Effector memory CD8-positive, alpha-beta T cell (primary cell): Measurements from ENCODE around the gene GSPT1.
"Not testable (repeated sequence)": the region's sequence is repeated elsewhere in the genome, so short reads cannot be mapped to it uniquely, and the experiment has no call there.

Experiments used
- ATAC-seq: fragments of 150-1000 bp; cut with Tn5 transposase; replicated peaks from 2 replicates; pipeline ENCODE4 v1.10.0; 2021; ENCODE audit warnings: mild to moderate bottlenecking, moderate library complexity
- DNase-seq, 3 experiments: peaks; one replicate each; pipeline ENCODE4 v3.0.0; 2021
- H3K27ac Mint-ChIP-seq, 2 donors: one replicate each; pipeline ENCODE4 v1.8.0; 2022; ENCODE audit warnings: mild to moderate bottlenecking in 2 of 2, mixed read lengths in 2 of 2, moderate library complexity in 2 of 2
- H3K27me3 Mint-ChIP-seq, 2 donors: one replicate each; pipeline ENCODE4 v1.8.0; 2022; ENCODE audit warnings: mixed read lengths in 2 of 2
- H3K36me3 Mint-ChIP-seq: one replicate; pipeline ENCODE4 v1.8.0; 2022; ENCODE audit warnings: mild to moderate bottlenecking, moderate library complexity, mixed read lengths; ENCODE audit not compliant: insufficient read depth
- H3K4me1 Mint-ChIP-seq, 2 donors: one replicate each; pipeline ENCODE4 v1.8.0; 2022; ENCODE audit warnings: low read depth in 2 of 2, mixed read lengths in 2 of 2
- H3K4me3 Mint-ChIP-seq, 2 donors: one replicate each; pipeline ENCODE4 v1.8.0; 2022; ENCODE audit warnings: mild to moderate bottlenecking in 2 of 2, mixed read lengths in 2 of 2, moderate library complexity in 2 of 2
- H3K9me3 Mint-ChIP-seq, 2 donors: one replicate each; pipeline ENCODE4 v1.8.0; 2022; ENCODE audit warnings: mixed read lengths in 2 of 2

GSPT1 gene

GRCh38 chr16:11941945-11942344 is 26.2 kb upstream of the GSPT1 start, which contains the start of gene NPIPB2:
NPIPB2 (minus strand) TSS chr16:11942045; CDS start chr16:11942045, 0 bp downstream.
- H3K4me3 Mint-ChIP-seq, H3K4me1 Mint-ChIP-seq, ATAC-seq, H3K27ac Mint-ChIP-seq, DNase-seq, H3K9me3 Mint-ChIP-seq, H3K27me3 Mint-ChIP-seq, H3K36me3 Mint-ChIP-seq: not testable (repeated sequence)

GRCh38 chr16:11927350-11927749 is 11.6 kb upstream of the GSPT1 start:
- H3K4me1 Mint-ChIP-seq, H3K27me3 Mint-ChIP-seq, H3K4me3 Mint-ChIP-seq, H3K9me3 Mint-ChIP-seq, DNase-seq, H3K36me3 Mint-ChIP-seq, ATAC-seq, H3K27ac Mint-ChIP-seq: not testable (repeated sequence)

- not testable (repeated sequence) for H3K4me1 Mint-ChIP-seq, H3K27ac Mint-ChIP-seq, ATAC-seq, H3K4me3 Mint-ChIP-seq, H3K9me3 Mint-ChIP-seq, H3K36me3 Mint-ChIP-seq, DNase-seq
- peaks cover 9 to 27% of the 10 kb centered on the region in 2 donors for H3K27me3 Mint-ChIP-seq
Observed at GRCh38 chr16:11924046-11924445, 8.3 kb upstream of the GSPT1 start.

- Mint-ChIP-seq H3K27ac (peak overlapping the region; percentile 90 to 94), H3K9me3 (no peaks in the 10 kb centered on the region)
Observed at GRCh38 chr16:11916524-11917285, 949 bp upstream of the GSPT1 start.

GRCh38 chr16:11915114-11915643 is 577 bp downstream of the GSPT1 start:
- peak overlapping the region; percentile 88 to 89 for H3K4me3 Mint-ChIP-seq
- H3K27ac Mint-ChIP-seq, result peak overlapping the region; percentile 95 to 96
- peaks cover 5 to 7% of the 10 kb centered on the region in 2 donors for H3K27me3 Mint-ChIP-seq
- ATAC-seq, result peak; percentile 4
- H3K9me3 Mint-ChIP-seq, result no peaks in the 10 kb centered on the region
- peaks cover 33 to 37% of the 10 kb centered on the region in 2 donors for H3K4me1 Mint-ChIP-seq
- peak in 2 of 3 experiments; percentile 4 to 21 for DNase-seq
- H3K36me3 Mint-ChIP-seq, result peaks cover 36% of the 10 kb centered on the region

More at GRCh38 chr16:11916524-11917285, 949 bp upstream of the GSPT1 start:
- peaks cover 5 to 19% of the 10 kb centered on the region in 2 donors for H3K27me3 Mint-ChIP-seq
- peaks cover 25 to 27% of the 10 kb centered on the region in 2 donors for H3K4me1 Mint-ChIP-seq
- no peak for ATAC-seq
- DNase-seq, result no peak
- H3K36me3 Mint-ChIP-seq, result peaks cover 33% of the 10 kb centered on the region
- H3K4me3 Mint-ChIP-seq, result peak overlapping the region; percentile 88 to 89

GRCh38 chr16:11914210-11915113 is 1.3 kb downstream of the GSPT1 start:
- no peak for ATAC-seq
- Mint-ChIP-seq H3K9me3 (no peaks in the 10 kb centered on the region), H3K4me1 (peaks cover 37 to 41% of the 10 kb centered on the region in 2 donors), H3K36me3 (peaks cover 42% of the 10 kb centered on the region), H3K4me3 (peak overlapping the region; percentile 85 to 89), H3K27ac (peak overlapping the region; percentile 95 to 96), H3K27me3 (peaks cover 0 to under 1% of the 10 kb centered on the region in 2 donors)
- DNase-seq, result peak in 1 of 3 experiments; percentile 30

GRCh38 chr16:11913425-11914079 is 2.2 kb downstream of the GSPT1 start:
- peak; percentile 47 for ATAC-seq
- H3K4me1 Mint-ChIP-seq, result peaks cover 37 to 46% of the 10 kb centered on the region in 2 donors
- no peaks in the 10 kb centered on the region for H3K27me3 Mint-ChIP-seq
- peak overlapping the region; percentile 95 to 96 for H3K27ac Mint-ChIP-seq
- peak; percentile 41 to 47 (median 43) for DNase-seq
- peaks cover 47% of the 10 kb centered on the region for H3K36me3 Mint-ChIP-seq
- H3K9me3 Mint-ChIP-seq, result no peaks in the 10 kb centered on the region
- peak overlapping the region; percentile 85 to 89 for H3K4me3 Mint-ChIP-seq

- DNase-seq (no peak), ATAC-seq (no peak)
- Mint-ChIP-seq H3K36me3 (peaks cover 57% of the 10 kb centered on the region), H3K9me3 (no peaks in the 10 kb centered on the region), H3K27me3 (no peaks in the 10 kb centered on the region), H3K4me1 (peaks cover 46 to 62% of the 10 kb centered on the region in 2 donors), H3K27ac (peak overlapping the region in 1 of 2 donors; percentile 25), H3K4me3 (peak overlapping the region in 1 of 2 donors; percentile 3)
Observed at GRCh38 chr16:11909653-11910545, 5.9 kb downstream of the GSPT1 start.

GRCh38 chr16:11907160-11907970 is 8.4 kb downstream of the GSPT1 start:
- no peaks in the 10 kb centered on the region for H3K9me3 Mint-ChIP-seq
- H3K27ac Mint-ChIP-seq, result no peak overlapping the region
- H3K4me1 Mint-ChIP-seq, result peaks cover 35 to 48% of the 10 kb centered on the region in 2 donors
- peak overlapping the region in 1 of 2 donors; percentile 37 for H3K4me3 Mint-ChIP-seq
- H3K27me3 Mint-ChIP-seq, result no peaks in the 10 kb centered on the region
- ATAC-seq, result no peak
- no peak for DNase-seq
- peaks cover 56% of the 10 kb centered on the region for H3K36me3 Mint-ChIP-seq

GRCh38 chr16:11903906-11904305 is 11.8 kb downstream of the GSPT1 start:
- H3K9me3 Mint-ChIP-seq, result no peaks in the 10 kb centered on the region
- no peak overlapping the region for H3K4me3 Mint-ChIP-seq
- H3K27me3 Mint-ChIP-seq, result no peaks in the 10 kb centered on the region
- ATAC-seq (no peak), DNase-seq (no peak)
- H3K27ac Mint-ChIP-seq, result peak overlapping the region in 1 of 2 donors; percentile 35
- peaks cover 36 to 48% of the 10 kb centered on the region in 2 donors for H3K4me1 Mint-ChIP-seq
- peaks cover 48% of the 10 kb centered on the region for H3K36me3 Mint-ChIP-seq

- H3K4me3 Mint-ChIP-seq, result no peak overlapping the region
- H3K27me3 Mint-ChIP-seq, result no peaks in the 10 kb centered on the region
- ATAC-seq (peak; percentile 21), DNase-seq (no peak)
- no peaks in the 10 kb centered on the region for H3K9me3 Mint-ChIP-seq
- peaks cover 28 to 45% of the 10 kb centered on the region in 2 donors for H3K4me1 Mint-ChIP-seq
- peak overlapping the region in 1 of 2 donors; percentile 65 for H3K27ac Mint-ChIP-seq
- H3K36me3 Mint-ChIP-seq, result peaks cover 48% of the 10 kb centered on the region
Observed at GRCh38 chr16:11901091-11901490, 14.7 kb downstream of the GSPT1 start.
